Stimulated activated CD8-positive, alpha-beta memory T cell treated with anti-CD3 and anti-CD28 coated beads, Interleukin-7, amount 100 ng/mL, for 48 hours (primary cell): ENCODE results near the gene TNNC1.

ENCODE experiments used
- DNase-seq, 2 donors: peaks; one replicate each; pipeline ENCODE4 v3.0.0-alpha.2; 2020; ENCODE audit warnings: low read depth in 1 of 2; ENCODE audit errors: extremely low read depth in 1 of 2

The TNNC1 gene

DNA sequence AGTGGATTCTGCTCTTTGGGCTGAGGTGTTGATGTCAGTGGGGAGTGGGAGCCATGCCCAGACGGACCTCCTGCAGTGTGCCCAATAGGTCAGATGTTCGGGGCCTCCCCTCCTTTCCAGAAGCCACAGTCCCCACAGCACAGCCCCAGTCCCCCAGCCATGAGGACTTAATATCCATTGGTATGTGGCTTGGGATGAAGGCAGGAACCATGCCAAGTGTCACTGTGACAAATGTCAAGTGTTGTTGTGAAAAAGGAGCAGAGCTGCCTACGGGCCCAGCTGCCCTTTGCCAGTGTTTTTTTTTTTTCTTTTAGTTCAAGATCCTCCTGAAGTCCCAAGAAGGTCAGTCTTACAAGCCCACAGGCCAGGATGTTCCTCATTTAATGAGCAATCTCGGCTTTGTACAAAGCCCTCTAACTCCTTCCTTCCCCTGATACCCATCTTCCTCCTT lies 21.1 kb downstream of the TNNC1 start:
- DNase-seq = no peak

DNA sequence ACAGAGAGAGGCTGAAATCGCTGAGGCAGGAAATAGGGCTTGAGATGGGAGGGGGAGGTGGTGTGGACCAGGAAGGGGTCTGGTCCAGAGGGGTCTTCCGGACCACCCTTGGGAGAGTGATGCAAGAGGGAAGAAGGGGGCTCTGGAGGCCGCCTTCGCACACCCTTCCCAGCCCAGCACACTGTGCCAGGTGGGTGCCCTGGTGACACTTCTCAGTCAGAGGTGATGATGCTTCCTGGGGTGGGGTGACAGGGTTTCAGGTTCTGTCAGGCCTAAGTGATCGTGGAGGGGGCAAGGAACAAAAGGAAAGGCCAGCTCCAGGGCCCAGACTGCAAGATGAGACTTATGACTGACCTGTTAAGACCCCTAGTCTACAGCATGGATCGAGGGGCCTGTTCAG lies 21.6 kb downstream of the TNNC1 start:
- no peak for DNase-seq

DNA sequence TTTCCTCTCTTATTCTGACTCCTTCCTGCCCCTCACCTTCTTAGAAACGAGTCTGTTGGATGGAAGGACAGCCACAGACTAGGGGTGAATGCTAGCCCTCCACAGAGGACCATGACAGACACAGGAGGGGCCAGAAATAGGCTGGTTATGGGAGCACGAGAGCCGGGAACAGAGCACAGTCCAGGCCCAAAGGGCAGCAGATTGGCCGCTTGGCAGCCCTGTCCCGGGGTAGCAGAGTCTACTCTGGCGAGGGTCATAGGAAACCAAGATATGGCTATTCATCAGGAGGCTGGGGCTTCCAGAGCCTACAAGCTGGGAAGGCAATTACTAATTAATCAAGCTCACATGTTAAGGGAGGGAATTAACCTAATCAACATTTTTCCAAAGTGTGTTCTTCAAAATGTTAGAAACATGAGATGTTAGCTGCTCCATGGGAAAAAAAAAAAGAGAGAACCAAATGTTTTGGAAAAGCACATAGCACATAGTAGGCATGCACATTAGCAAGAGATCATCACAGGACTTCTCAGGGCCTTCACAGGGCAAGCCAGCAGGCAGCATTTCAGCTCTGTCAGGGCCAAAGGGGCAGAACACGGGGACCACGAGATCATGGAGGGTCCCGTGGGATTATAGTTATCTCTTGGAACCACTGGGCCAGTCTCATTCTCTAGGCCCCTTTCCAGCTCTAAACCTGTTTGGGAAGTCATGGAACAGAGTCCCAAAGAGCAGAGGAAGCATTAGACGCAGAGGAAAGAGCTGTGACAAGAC lies 22.2 kb downstream of the TNNC1 start:
- no peak for DNase-seq

DNA sequence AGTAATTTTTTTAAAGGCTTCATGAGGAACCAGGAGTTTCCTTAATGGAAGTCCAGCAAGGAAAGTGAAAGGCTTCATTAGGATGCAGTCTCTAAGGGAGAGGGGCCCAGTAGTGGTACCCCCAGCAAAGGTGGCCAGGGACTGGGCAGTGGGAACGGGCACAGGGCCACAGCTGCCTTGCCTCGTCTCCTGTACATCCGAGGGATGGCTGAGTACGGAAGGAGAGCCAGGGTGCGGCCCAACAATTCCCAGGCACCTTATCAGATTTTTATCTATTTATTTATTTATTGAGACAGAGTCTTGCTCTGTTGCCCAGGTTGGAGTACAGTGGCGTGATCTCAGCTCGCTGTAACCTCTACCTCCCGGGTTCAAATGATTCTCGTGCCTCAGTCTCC lies 23.4 kb downstream of the TNNC1 start:
- no peak for DNase-seq

DNA sequence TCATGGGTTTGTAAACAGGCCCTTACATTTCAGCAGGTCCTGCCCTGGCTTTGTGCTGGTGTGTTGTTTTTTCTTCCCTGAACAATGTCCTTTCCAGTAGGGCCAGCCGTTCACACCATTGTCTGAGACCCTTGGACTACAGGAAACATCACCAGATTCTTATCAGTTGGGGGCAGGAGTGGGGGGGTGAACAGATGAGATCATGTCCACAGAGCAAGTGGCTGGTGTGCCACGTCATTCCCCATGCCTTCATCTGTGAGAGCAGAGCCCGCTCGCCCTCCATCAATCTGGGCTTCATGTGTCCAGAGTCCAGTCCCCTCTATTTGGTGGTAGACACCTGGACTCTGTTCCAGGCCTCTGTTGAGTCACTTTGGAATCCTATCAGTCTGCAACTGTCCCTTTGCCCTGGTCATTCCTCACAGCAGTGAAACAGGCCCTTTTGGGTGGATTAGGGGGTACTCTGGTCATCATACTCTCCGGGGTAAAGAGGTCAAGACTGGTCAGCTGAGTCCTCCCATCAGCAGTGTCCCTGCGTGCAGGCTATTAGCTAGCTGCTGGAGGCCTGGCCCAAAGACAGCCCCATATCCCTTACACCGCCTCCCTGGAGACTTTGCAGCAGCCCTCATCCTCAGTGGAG lies 23.9 kb downstream of the TNNC1 start:
- DNase-seq = no peak

DNA sequence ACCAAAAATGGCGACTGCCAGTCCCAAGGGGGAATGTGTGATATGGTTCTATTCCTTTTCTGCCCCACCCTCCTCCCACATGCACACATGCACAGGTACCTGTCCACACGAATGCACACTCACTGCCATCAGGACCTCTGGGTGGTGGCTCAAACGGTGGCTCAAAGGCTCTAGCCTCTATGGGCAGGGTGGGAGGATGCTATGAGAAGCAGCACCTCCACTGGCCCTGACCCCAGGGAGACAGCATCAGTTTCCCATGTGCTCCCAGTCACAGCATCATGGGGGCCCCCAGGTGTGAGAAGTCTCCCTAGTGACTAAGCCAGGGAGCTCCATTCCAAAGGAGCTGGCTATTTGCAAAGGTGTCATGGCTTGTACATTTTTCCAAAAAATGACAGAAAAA lies 24.8 kb downstream of the TNNC1 start:
- no peak for DNase-seq

DNA sequence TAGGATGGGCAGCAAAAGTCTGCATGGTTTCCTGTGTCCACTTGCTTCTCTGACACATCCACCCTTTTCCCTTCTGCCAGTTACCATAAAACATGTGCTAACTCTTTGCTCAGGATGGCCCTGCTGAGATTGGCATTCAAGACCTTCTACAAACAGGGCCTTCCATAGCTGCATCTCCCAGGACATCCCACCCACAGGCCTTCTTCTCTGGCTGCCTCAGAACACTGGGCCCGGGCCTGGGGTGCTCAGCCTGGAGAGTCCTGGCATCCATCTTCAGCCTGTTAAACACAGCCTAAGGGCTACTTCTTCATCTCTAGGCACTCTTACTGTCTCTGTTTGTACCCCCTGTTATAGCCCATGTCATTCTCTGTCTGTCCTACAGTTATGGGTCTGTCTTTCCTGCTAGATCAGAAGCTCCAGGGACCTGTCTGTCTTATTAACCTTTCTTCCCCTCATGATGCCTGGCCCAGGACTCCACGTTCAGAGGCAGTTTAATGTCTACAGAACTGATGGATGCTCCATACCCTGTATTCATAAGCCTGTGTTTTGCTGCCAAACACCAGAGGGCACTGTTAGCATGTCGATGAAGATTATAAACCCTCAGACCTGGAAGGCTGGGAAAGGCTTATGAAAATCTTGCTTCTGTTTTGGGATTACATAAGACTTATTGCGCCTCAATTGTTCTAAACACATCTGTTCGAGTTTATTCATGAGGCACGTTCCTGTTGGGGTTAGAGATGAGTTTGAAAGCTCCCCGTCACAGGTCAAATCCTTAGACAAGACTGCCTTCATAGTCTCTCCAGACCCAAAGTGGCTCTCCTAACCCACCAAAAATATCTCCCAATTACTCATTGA lies 25.5 kb downstream of the TNNC1 start:
- no peak for DNase-seq

DNA sequence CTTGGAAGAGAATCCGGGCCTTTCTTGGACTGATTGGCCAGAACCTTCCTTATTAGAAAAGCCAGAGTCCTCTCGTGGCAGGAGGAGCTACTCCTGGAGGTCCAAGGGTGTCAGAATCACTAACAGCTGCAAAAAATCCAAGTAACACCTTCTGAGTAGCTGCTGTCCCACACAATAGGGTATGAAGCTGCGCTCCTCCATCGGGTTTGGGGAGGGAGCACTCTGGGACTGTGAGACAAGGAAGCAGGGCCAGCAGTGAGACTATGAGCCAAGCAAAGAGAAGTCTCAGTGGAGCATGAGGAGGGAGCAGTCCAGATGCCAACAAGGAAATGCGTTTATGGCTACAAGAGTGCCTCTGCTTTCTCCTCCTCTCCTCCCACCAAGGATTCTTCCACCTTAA lies 30.7 kb downstream of the TNNC1 start:
- no peak for DNase-seq

DNA sequence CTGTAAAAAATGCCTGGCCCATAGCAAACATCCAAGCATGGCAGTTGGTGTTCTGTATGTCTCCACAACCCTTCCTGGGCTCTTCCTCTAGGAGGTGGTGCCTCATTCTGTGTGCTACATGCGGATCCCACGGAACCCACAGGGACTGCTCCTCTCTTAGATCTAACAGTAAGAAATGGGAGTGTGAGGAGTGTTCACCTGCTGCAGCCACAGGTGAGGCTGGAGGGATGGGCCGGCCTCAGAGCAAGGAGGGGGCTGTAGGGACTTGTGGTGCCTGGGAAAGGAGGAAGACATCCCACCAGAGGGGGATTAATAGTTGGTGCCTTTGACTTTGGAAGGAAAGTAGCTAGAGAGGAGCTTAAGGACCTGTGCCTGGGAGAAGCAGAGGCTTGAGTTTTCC lies 31.2 kb downstream of the TNNC1 start:
- DNase-seq = no peak

DNA sequence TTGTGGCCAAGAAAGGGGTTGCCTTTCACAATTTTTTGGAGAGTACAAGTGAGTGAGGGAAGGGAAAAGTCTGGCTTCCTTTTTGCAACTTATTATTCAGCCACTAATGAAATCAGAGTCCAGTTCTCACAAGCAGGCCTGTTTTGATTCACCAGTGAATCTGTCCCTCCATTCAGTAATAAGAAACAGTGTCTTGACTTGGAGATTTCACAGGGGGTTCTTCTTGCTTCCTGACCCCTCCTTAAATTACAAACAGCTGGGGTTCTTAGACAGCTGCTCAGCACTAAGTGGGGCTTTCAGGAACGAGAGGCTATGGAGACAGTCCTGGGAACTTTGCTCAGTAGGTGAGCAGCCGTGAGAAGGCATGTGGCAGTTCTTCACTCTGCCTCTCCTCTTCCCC lies 33.5 kb downstream of the TNNC1 start:
- no peak for DNase-seq

DNA sequence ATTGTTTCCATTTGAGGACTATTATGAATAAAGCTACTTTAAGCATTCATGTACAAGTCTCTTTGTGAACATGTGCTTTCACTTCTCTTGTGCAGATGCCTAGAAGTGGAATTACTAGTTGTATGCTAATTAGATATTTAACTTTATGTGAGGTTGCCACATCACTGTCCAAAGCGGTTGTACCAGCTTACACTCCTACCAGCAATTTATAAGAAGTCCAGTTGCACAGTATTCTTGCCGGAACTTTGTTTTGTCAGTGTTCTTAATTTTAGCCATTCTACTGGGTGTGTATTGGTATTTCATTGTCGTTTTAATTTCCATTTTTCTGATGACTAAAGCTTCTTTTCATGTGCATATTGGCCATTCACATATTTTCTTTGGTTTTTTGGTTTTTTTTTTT lies 38.0 kb downstream of the TNNC1 start:
- DNase-seq = no peak

DNA sequence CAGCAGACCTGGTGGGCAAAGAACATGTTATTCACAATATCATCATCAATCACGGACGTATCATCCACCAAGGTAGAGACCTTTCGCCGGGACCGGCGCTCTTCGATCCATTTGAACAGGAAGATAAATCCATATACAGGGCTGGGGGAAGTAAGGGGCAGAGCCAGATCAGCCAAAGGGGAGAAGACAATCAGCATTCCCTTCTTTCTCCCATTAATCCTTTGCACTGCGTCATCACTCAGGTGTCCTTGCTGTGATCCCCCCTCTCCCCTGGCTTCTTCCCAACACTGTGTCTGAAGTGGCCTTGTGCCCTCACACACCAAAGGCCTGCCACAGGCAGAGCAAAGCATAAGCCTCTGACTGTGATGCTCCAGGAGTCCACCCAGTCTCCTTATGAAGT lies 45.4 kb downstream of the TNNC1 start:
- no peak for DNase-seq

DNA sequence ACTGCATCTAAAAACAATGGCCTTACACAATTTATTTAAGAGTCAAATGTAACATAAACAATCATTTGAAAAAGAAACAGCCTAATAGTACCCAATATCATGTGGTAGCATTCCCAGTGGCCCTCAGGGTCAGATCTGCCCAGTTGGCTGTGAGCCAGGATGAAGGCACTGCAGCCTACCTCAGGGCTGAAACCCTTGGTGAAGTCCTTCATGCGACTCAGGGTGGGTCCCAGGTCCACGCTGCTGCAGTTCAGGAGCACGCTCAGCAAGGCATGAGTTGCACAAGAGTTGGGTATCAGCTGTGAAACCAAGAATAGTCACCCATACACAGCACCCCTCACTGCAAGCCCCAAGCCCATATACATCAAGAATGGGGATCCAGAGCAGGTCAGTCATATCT lies 46.1 kb downstream of the TNNC1 start:
- DNase-seq = no peak

DNA sequence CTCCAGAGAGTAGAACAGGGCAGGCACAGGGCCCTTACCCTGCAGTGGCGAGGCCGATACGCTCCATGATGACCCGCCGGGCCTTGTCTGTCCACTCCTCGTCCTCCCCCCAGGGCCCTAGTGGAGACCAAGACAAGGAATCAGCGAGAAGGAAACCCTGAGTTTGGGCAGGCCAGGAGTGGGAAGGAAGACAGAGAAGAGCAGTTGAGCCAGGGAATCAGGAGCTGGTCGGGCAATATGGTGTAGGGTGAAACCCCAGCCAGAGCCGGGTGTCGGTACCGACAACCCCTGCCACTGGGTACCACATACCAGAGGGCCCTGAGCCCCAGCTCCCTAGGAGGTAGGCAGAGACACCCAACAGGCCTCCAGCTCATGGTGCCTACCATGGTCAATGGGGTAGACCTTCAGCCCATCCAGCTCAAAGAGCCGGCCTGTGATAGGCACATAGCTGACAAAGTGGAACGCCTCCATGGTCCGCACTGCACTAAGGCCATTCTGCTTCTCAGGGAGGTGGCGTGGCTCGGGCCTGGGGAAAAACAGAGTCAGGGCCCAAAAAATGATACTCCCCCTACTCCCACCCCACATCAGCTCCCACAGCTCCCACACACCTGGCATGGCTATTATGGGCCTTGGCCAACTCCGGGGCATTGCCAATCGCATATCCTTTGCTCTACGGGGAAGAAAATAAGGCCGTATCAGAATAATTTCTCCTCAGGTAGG lies 46.9 kb downstream of the TNNC1 start:
- no peak for DNase-seq

DNA sequence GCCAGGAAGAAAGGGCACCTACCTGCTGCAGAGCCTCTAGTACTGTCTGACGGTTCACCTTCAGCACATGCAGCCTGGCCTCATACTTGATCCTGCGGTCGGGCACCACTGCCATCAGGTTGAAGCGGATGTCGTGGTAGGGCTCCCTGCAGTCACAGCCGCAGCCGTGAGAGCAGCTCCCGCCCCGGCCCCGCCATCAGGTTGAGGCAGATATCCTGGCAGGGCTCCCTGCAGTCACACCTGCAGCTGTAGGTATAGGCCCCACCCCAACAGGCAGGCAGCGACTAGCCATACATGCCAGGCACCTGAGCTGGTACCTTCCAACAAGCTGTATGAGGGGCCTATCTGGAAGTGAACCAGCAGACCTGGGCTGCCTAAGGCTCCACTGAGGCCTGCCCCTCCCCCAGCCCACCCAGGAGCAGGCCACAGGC lies 47.6 kb downstream of the TNNC1 start:
- no peak for DNase-seq

DNA sequence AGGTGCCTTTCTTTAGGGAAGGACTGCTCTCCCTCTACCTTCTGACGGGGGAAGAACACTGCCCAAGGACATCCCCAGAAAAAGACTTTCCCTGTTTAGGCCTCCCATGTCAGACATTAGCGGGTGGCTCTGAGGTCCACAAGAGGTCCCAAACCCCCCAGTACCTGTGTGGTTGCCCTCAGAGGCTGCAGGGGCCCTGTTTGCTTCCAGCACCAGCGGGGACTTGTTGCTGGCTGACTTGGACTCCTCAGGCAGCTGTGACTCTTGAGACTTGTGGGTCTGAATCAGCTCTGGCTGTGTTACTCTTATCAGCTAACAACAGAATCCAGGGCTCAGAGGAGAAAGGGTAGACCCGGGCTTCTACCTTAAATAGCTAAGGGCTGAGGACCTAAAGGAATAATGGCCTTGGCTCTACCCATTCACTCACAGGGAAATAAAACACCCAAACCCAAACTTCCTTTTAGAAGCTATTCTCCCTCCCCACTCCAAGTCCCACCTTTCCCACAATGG lies 48.2 kb downstream of the TNNC1 start:
- DNase-seq = no peak

DNA sequence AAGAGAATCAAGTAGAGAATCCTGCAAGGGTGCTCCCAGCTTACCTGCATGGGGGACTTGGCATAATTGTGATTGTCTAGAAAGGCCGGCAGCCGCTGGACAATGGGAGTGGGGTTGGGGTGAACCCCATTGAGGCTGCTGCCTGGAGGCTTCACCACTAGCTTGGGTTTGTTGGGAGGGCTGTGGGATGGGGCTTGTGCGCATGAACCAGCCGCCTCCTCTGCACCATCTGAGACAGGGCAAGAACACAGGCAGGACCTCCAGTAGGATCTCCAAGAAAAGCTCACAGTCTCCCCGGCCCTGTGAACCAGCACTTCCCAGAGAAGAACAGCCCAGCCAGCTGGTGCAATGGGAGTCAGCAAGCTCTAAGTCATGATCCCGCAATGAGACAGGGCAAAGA lies 48.8 kb downstream of the TNNC1 start:
- no peak for DNase-seq

DNA sequence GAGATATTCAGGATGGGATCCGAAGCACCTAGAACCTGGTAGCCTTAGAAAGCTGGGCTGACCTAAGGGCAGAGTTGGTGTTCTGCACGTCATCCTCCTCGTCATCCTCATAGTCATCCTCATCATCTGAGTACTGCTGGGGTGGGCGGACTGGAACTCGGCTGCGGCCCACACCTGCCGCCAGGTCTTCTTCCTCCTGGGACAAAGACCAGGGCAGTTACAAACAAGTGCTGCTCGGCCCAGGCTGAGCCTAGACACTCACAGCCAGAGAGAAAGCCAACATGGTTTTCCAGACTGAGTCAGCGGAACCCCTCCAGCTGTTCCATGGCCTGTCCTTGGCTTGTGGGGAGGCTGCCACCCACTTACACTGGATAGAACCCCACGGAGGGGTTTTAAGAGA lies 49.5 kb downstream of the TNNC1 start:
- DNase-seq = no peak

DNA sequence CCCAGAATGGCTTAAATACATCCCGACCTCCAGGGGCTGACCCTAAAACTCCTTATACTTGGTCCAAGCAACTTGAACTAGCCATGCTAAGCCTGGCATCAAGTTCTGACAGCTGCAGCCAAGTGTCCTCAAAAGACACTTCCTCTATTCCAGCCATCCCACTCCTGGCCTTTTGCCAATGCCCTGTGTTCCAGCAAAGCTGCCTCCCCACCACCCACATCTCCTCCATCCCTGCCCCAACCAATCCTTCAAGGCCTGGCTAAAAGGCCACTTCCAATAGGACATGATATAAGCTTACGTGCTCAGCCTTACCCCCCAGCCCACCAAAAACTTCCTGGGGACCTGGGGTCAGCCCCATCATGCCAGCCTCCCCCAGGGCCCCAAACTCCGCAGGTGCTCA lies 49.9 kb downstream of the TNNC1 start:
- no peak for DNase-seq

DNA sequence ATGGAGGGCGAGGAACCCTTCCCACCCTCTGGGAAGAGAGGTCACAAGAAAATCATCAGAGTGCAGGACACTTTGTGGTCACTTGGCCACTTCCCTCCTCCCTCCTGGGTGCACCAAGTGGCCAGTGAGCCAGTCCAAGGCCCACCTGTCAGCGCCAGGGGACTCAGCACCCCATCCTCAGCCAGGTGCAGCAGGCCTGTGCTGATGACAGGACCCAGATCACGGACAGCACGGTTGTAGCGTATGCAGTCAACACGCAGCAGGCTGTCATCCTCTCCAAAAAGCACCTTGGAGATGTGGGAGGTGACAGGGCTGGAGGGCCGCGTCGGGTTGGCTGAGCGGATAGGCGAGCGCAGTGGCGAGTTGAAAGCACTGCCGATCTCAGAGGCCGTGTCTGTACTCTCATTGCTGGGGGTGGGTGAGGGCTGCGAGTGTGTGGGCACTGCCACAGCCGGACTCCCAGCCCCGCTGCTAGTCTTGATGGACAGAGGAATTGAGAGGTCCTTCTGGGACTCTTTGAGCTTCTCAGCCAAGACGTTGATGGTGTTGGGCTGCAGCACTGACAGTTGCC lies 50.5 kb downstream of the TNNC1 start:
- no peak for DNase-seq
